ENCODE results near the gene MLIP. TPM values are rescaled to one million over a fixed set of nuclear protein-coding genes. Genes with fewer than 3 reads are reported as not detected.

The MLIP gene
- total and polyA plus RNA-seq, 2 of the 8 experiments (the other 6 are each of a cell fraction or from before 2014, with no cell fraction given): not detected

DNA sequence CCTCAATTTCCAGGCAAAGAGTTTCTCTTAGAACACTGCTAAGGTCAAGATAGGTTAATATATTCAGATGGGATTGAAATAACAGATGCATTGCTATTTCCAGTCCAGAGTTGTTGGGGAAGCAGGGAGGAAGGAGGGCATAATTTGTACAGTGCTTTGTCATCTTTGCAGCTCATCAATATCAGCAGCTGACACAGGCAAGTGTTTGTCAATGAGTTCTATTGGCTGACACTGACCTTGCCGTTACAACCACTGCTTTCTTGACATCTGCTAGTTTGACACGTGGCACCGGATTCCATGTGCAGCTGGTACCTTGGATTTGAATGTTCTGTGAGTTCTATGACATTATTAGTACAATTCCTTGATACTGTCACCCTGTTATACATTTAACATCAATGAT is 28.0 kb upstream of the MLIP start:
- no peak overlapping the region for H3K23ac ChIP-seq (ENCODE audit: insufficient read length)
- no peak for TF ChIP-seq CHD1 (IDR thresholded peaks at IDR 0.05; ENCODE audit: low read depth, low read length)
- no peak for TF ChIP-seq GTF2F1 (IDR thresholded peaks at IDR 0.05; ENCODE audit: borderline replicate concordance, low read depth, low read length)
- no peak for TF ChIP-seq EP300 (IDR thresholded peaks at IDR 0.05; ENCODE audit: borderline replicate concordance in 1 of 2, low read depth in 2 of 2, low read length in 2 of 2)
- no peak for TF ChIP-seq SIX5 (IDR thresholded peaks at IDR 0.05; ENCODE audit: low read depth, low read length)
- TF ChIP-seq TAF1 (IDR thresholded peaks at IDR 0.05; ENCODE audit: low read depth, low read length): no peak
- TF ChIP-seq, protein P1, sequence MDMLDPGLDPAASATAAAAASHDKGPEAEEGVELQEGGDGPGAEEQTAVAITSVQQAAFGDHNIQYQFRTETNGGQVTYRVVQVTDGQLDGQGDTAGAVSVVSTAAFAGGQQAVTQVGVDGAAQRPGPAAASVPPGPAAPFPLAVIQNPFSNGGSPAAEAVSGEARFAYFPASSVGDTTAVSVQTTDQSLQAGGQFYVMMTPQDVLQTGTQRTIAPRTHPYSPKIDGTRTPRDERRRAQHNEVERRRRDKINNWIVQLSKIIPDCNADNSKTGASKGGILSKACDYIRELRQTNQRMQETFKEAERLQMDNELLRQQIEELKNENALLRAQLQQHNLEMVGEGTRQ (IDR thresholded peaks at IDR 0.05; ENCODE audit: low read length): no peak
- TF ChIP-seq SP1 (IDR thresholded peaks at IDR 0.05; ENCODE audit: low read depth, low read length): no peak
- TF ChIP-seq TEAD4 (IDR thresholded peaks at IDR 0.05; ENCODE audit: low read depth, low read length): no peak
- TF ChIP-seq KDM4A (IDR thresholded peaks at IDR 0.05; ENCODE audit: low read depth, low read length, severe bottlenecking): no peak
- TF ChIP-seq, protein P2, sequence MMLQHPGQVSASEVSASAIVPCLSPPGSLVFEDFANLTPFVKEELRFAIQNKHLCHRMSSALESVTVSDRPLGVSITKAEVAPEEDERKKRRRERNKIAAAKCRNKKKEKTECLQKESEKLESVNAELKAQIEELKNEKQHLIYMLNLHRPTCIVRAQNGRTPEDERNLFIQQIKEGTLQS (IDR thresholded peaks at IDR 0.05; ENCODE audit: insufficient read depth, low read depth, low read length): no peak
- TF ChIP-seq MAFK (IDR thresholded peaks at IDR 0.05; ENCODE audit: low read depth, low read length): no peak
- no peak for TF ChIP-seq CBX5 (IDR thresholded peaks at IDR 0.05; ENCODE audit: low read depth, low read length)
- no peak for TF ChIP-seq JUND (IDR thresholded peaks at IDR 0.05; ENCODE audit: low read length)
- TF ChIP-seq SP4 (IDR thresholded peaks at IDR 0.05; ENCODE audit: low read length): no peak

More for the DNA sequence above, 28.0 kb upstream of the MLIP start:
- Histone ChIP-seq H4K8ac (ENCODE audit: extremely low read depth, insufficient read depth, low read length) (no peak overlapping the region), H2AFZ (ENCODE audit: low read length) (no peak overlapping the region), H3K79me2 (ENCODE audit: control insufficient read depth in 1 of 2, insufficient read depth in 2 of 2, low read length in 2 of 2) (no peaks in the 10 kb centered on the region), H3K23me2 (ENCODE audit: low read depth, low read length) (no peaks in the 10 kb centered on the region), H4K5ac (ENCODE audit: insufficient read length, low read depth, low read length) (no peak overlapping the region), H3K4me3 (ENCODE audit: extremely low read depth in 1 of 4, insufficient read depth in 2 of 4, low read depth in 3 of 4, low read length in 4 of 4) (no peak overlapping the region), H2BK12ac (ENCODE audit: low read depth, low read length) (no peak overlapping the region), H3K9ac (replicated peaks in 1 of 4; ENCODE audit: extremely low read depth in 1 of 4, low read depth in 3 of 4, low read length in 3 of 4) (no peak overlapping the region), H4K20me1 (replicated peaks in 1 of 2; ENCODE audit: control insufficient read depth in 1 of 2, insufficient read depth in 2 of 2, low read length in 2 of 2) (no peaks in the 10 kb centered on the region), H3K9me3 (ENCODE audit: insufficient read depth in 2 of 2, low read depth in 1 of 2, low read length in 1 of 2) (no peaks in the 10 kb centered on the region), H3K79me1 (ENCODE audit: low read depth, low read length) (no peaks in the 10 kb centered on the region), H3K14ac (ENCODE audit: insufficient read length) (no peak overlapping the region), H3K18ac (ENCODE audit: extremely low read depth, low read length) (no peak overlapping the region), H3K27ac (ENCODE audit: low read depth, low read length) (no peak overlapping the region), H2BK5ac (ENCODE audit: low read depth, low read length) (no peak overlapping the region), H2AK5ac (ENCODE audit: low read depth, low read length) (no peak overlapping the region), H3K27me3 (replicated peaks in 1 of 4; ENCODE audit: control insufficient read depth in 3 of 4, extremely low read depth in 1 of 4, insufficient read depth in 3 of 4, low read length in 3 of 4) (no peaks in the 10 kb centered on the region), H2BK120ac (replicated peaks; ENCODE audit: low read depth, low read length) (no peak overlapping the region), H2BK20ac (ENCODE audit: low read length) (no peak overlapping the region), H2BK15ac (ENCODE audit: low read length) (no peak overlapping the region), H3K4me1 (replicated peaks in 1 of 4; ENCODE audit: control insufficient read depth in 3 of 4, insufficient read depth in 4 of 4, low read length in 3 of 4) (no peaks in the 10 kb centered on the region), H3K56ac (replicated peaks; ENCODE audit: insufficient read length, low read depth, low read length) (no peak overlapping the region), H3K4me2 (ENCODE audit: insufficient read depth in 1 of 2, low read depth in 2 of 2, low read length in 2 of 2) (no peak overlapping the region), H4K91ac (replicated peaks; ENCODE audit: insufficient read length, low read length) (no peak overlapping the region), H3K36me3 (ENCODE audit: control insufficient read depth in 2 of 4, insufficient read depth in 4 of 4, low read length in 3 of 4) (no peaks in the 10 kb centered on the region), H3K4ac (replicated peaks; ENCODE audit: insufficient read length, low read depth, low read length) (no peak overlapping the region)
- 84% methylated on average over 3 of the region's 3 CpGs; no CpG with 5 or more reads in 1 of the 2 experiments for WGBS, 2 experiments (ENCODE audit: extremely low coverage in 1 of 2, insufficient coverage in 1 of 2, insufficient read length in 1 of 2, insufficient replicate concordance in 2 of 2, low coverage in 1 of 2, low lambda C conversion rate in 2 of 2, missing lambda C conversion rate in 1 of 2)
- no peak for DNase-seq (ENCODE audit: low read depth in 1 of 2, low spot score in 2 of 2)
- POLR2A ChIA-PET (ENCODE audit: partially characterized antibody): no interaction called here
- CTCF ChIA-PET (ENCODE audit: partially characterized antibody): interaction anchor here (0.9 kb wide), 1 partner anchor 11 kb away, joined by 3 read pairs; no protein-coding TSS in a partner anchor
- no peak for FAIRE-seq
